ENCODE data around the gene CACNA1C.

CACNA1C gene

GRCh38 chr12:2302711-2303580 lies 250.2 kb downstream of the CACNA1C start:
- DNase-seq, result no peak

DNA sequence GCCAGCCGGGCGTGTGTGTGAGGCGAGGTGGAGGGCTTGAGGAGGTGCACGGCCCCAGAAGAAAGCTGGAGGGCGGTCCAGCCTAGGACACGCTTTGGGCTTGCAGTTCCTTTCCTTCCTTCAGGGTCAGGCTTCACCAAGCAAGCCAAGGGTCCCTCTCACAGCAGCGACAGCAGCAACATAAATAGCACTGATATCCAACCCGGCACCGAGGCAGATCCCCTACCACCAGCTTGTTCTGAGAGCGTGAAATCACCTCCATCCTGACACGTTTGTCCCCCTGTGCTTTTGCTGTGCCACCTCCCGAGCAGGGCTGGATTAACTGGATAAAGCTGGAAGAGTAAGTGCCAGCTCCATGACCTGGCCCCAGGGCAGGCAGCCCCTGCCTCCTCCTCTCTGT lies 251.4 kb downstream of the CACNA1C start:
- no peak for DNase-seq

DNA sequence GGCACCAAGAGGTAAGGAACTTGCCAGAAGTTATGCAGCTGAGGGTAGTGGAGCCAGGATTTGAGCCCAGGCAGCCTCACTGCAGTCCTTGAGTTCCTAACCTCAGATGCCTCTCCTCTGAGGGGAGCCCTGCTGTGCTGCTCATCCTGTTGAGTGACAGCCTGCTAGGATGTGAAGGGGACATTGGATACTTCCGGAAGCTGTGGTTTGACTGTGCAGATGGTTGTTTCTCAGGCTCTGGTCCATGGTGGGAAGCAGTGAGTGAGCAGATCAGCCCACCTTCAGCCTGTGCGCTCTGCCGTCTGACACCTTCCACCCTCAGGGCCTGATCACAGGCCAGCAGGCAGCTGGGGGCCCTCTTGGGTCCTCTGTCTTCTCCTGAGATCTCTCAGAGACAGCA lies 253.2 kb downstream of the CACNA1C start:
- DNase-seq, result no peak

GRCh38 chr12:2306735-2307134 lies 253.9 kb downstream of the CACNA1C start:
- DNase-seq, result no peak

DNA sequence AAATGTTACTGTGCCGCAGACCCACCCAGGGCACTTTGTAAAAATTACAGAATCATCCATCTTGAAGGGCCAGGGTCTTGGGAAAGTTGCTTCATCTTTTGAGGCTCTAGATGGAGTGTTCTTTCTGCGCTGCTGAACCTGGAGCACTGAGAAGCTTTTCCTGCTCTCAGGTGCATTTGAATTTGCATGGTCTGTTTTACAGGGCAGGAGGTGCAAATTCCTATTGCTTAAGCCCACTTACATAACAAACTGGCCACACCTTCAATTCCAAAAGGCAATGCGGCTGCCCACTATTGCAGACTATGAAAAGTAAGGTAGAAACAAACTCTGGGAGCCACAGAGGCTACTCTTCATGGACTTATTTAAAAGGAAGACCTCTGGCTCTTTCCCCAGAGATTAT lies 254.8 kb downstream of the CACNA1C start:
- no peak for DNase-seq

- no peak for DNase-seq
Measured at GRCh38 chr12:2309647-2310046, 256.9 kb downstream of the CACNA1C start.

DNA sequence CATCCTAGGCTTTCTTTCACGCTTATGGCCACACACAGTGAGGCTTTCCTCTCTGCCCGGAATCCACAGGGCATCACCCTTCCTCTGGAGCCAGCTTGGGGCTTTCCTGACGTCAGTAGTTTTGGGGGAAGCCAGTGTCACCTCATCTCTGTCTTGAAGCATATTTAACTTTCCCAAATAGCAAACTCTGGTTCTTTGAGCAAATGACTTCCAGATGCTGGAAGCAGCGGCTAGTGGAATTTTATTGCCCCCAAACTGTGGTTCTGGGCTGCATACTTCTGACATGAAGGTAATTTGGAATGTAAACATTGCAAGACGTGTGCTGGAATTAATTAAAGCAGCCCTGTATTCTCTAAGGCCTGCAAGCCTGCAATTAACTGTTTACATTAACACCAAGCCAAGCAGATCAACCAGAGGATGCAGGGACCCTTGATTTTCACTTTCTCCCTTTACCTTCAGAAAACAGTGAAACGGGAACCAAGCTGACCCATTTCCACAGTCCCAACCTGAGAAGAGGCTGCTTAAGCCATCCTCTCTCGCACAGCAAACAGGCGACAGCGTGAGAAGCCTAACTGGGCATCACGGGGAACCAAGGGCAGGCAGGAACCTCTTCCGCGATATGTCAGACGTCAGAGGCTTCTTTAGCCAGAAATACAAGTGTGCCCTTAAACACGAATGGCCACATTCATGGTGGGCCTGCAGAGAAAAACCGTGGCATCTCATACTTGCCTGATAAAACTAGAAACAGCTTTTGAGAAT lies 258.4 kb downstream of the CACNA1C start:
- DNase-seq, result no peak

GRCh38 chr12:2312175-2312574 lies 259.4 kb downstream of the CACNA1C start:
- no peak for DNase-seq

DNA sequence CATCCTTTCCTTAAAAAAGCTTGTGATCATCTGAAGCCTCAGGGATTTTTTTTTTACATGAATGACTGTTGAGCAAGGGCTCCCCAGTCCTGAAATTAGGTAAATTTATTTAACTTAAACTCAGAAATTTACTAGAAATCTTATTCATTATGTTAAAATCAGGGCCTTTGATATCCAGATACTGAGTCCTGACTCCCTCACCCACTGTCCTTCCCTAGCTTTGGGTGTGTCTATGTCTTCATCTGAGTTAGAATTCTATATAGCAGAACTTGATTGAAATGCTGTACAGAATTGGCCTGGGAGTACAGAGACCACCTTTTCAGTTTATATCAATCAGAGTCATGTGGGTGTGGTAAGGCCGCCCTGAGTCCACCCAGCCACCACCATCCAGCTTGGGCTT lies 260.0 kb downstream of the CACNA1C start:
- no peak for DNase-seq

DNA sequence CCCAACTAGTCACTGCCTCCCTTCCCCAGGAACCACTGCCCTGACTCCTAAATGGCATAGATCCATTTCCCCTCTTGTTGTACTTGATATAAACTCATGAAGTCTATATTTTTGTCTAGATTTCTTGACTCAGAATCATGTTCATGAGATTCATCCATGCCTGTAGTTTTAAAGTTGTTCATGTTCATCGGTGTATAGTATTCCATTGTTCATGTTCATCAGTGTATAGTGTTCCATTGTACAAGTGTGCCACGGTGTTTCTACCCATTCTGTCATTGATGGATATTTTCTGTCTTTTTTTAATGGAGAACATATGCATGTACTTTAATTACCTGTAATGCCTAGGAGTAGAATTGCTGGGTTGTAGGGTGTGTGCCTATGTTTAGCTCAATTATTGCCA lies 261.7 kb downstream of the CACNA1C start:
- DNase-seq, result no peak

- DNase-seq, result no peak
Measured at GRCh38 chr12:2317772-2318171, 265.0 kb downstream of the CACNA1C start.

DNA sequence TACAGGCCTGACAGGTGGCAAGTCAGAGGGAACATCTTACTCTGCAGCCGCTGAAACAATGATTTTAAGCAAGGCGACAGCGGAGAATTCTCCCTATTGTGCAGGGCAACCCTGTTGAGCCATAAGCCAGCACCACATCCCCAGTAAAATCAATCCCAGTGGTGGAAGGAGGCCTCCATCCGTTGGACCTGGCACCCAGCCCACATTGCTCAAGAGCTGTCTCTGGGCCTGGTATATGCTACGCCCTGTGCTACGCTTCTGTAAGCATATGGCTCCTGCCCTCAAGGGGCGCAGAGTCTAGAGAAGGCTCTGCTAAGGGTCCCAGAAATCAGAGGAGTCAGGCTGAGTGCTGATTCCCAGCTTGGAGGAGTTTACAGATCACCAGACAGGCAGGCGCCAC lies 265.5 kb downstream of the CACNA1C start:
- no peak for DNase-seq

DNA sequence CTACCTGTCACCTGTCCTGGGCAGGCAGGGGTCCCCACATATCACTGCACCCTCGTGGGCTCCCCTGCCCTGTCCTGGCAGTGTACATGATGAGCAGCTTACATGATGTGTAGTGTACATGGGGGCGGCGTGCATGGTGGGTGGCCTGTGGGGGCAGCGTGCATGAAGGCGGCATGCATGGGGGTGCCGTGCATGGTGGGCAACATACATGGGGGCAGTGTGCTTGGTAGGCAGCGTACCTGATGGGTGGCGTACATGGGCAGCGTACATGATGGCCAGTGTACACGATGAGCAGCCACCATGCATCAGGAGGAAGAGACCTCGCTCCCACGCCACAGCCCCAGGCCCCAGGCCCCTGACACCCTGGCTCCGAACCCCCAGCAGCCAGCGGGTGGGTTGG lies 266.3 kb downstream of the CACNA1C start:
- DNase-seq, result no peak

GRCh38 chr12:2319737-2320506 lies 267.1 kb downstream of the CACNA1C start:
- no peak for DNase-seq

GRCh38 chr12:2320841-2321240 lies 268.1 kb downstream of the CACNA1C start:
- no peak for DNase-seq

DNA sequence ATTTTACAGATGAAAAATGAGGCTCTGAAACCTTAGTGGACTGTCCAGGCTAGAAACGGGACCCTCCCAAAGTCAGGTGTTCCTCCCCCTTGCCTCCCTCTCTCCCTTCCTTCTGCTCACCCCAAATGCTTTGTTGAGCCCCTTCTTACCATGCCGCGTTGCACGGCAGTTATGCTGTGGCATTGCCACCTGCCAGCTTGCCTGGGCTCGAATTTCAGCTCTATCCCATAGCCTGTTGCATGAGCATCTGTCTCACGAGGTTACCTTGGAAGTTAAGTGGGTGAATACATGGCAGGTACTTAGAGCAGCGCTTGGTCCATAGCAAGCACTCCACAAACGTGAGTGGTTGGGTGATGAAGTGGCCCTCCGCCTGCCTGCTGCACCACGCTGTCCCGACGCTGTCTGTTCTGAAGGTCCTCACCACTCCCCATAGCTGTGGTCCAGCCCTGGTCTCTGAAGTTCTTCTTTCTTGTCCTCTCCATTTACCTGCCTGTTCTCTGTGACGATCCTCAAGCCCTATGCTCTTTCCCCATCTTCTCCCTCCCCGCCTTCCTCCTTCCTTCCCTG lies 269.9 kb downstream of the CACNA1C start:
- DNase-seq, result no peak

DNA sequence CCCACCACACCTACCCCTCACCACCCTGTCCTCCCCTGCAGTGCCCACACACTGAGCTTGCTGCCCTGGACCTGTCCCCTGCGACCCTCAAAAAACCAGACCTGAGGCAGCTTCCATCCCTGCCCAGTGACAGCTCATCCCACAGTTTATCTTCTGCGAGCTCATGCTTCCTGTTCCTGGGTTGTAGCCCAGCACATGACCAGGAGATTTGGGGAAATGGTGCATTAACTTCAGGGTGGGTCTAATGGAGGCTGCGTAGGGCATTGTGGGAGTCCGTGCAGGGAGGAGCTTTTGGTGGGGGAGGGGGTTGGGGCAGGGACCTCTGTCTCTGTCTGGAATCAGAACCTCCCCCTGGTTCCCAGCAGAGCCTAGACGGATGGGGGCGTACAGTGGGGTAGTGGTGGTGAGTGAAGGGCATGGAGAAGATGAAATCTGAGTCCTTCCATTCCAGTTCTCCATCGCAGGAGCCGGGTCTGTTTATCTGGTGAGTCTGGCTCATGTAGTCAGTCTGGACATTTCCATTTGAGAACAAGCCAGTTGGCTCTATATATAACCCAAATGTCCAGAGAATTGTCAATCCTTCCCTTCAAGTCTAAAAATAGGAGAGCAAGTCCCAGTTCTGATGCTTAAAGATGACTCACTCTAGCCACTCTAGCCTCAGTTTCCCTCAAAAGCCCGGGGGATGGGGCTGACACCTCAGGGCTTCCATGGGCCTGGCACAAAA lies 270.9 kb downstream of the CACNA1C start:
- DNase-seq, result peak; percentile 52 to 66

GRCh38 chr12:2324387-2324786 lies 271.6 kb downstream of the CACNA1C start:
- no peak for DNase-seq

DNA sequence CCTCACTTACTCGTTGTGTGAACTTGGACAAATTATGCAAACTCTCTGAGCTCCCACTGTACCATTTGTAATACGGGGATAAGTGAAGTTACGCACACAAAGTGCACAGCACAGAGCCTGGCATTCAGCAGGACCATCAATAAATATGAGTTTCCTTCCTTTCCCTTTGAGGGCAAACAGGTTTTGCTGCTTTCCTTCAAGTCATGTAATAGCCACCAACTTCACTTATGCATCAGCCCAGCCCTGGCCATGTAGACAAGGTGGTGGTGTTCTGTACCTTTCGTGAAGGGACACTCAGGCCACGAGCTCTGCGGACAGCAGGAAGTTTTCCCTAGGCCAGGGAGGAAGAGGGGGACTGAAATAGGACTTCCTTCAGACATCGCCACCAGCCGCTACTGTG lies 272.7 kb downstream of the CACNA1C start:
- no peak for DNase-seq

- no peak for DNase-seq
Measured at GRCh38 chr12:2326470-2326869, 273.7 kb downstream of the CACNA1C start.

DNA sequence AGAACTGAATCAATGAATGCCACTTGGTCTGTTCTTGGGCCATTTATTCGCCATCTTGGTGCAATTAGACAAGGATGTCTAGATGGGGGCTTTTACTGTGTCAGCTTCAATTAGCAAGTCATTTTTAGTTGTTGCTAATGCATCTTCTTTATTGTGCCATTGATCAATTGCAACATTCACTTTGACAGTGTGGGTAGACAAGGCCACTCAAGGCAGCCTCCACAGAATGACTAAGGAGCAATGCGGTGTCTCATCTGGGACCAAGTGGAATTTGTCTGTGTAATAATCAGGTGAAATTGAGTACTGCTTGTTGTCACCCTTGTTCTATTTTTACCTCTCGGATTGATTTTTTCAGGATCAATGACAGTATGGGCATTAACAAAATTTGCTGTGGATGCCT lies 275.9 kb downstream of the CACNA1C start:
- DNase-seq, result peak; percentile 63 to 90

GRCh38 chr12:2329661-2330210 lies 276.9 kb downstream of the CACNA1C start:
- no peak for DNase-seq

All from inflammatory macrophage treated with lipopolysaccharide for 1 hour (primary cell).